Activated T-cell treated with anti-CD3 and anti-CD28 coated beads, Interleukin-2, amount 50 U/mL, for 4 hours (primary cell): ENCODE data around the gene TMEM59. TPM values are rescaled to one million over a fixed set of nuclear protein-coding genes. Genes with fewer than 3 reads are reported as not detected.
"Not testable (repeated sequence)": the region's sequence is repeated elsewhere in the genome, so short reads cannot be mapped to it uniquely, and the experiment has no call there.

Source experiments
- ATAC-seq, 2 donors: fragments of 200-7000 bp; cut with Tn5 transposase; one replicate each; pipeline ENCODE4 v1.10.0; 2021
- DNase-seq: peaks from one replicate; pipeline ENCODE4 v3.0.0-alpha.2; 2020
- H3K27me3 Mint-ChIP-seq: one replicate; pipeline ENCODE4 v1.8.0; 2021; ENCODE audit warnings: low read depth, mixed read lengths
- H3K36me3 Mint-ChIP-seq: one replicate; pipeline ENCODE4 v1.8.0; 2022; ENCODE audit warnings: mixed read lengths; ENCODE audit not compliant: insufficient read depth
- H3K4me1 Mint-ChIP-seq: one replicate; pipeline ENCODE4 v1.8.0; 2021; ENCODE audit warnings: low read depth, mixed read lengths
- H3K4me3 Mint-ChIP-seq: one replicate; pipeline ENCODE4 v1.8.0; 2021; ENCODE audit warnings: mild to moderate bottlenecking, moderate library complexity, mixed read lengths
- H3K9me3 Mint-ChIP-seq: one replicate; pipeline ENCODE4 v1.8.0; 2021; ENCODE audit warnings: mixed read lengths
- total RNA-seq, 3 donors: library from RNA; stranded (reverse); gene quantifications; one replicate each; pipeline ENCODE4 v1.2.1, GENCODE V29; 2021

TMEM59 gene
- total RNA-seq, 3 donors from 2014 or later, result 86.8 to 102 (median 89.9) TPM

DNA sequence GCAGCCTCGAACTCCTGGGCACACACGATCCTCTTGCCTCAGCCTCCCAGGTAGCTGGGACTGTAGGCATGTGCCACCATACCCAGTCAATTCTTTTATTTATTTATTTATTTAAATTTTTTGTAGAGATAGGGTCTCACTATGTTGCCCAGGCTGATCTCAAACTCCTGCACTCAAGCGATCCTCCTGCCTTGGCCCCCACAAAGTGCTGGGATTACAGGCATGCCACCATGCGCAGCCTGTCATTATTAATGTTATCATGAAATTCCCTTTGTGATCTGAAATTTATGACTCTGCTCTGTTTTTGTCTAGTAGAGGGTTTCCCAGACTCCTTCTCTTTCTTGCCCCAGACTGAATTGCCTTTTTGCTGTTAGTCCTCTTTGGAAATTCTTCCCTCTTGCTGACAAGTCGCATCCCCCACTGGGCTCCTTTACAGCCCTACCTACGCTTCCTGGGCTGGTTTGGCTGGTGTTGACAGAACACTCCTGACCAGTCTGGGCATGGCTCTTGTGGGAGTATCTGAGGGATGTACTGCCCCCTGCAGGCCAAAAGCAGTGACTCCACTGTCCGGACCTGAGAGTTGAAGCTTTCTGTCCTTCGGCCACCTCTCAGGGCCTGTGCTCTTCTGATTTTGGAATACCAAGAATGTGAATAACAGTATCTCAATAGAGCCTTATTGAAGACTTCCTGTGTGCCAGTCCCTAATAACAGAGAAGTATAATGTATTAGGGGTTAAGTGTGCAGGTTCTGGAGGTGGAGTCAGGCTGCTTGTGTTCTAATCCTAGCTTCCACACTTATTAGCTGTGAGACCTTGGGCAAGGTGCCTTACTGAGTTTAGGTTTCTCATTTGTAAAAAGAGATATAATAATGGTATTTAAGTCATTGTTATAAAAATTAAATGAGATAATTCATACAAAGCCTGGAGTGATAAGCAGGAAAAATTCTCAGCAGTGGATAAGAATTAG, 28.6 kb upstream of the TMEM59 start:
- H3K4me1 Mint-ChIP-seq, result peaks cover 3% of the 10 kb centered on the region
- peaks cover 6% of the 10 kb centered on the region for H3K36me3 Mint-ChIP-seq
- H3K4me3 Mint-ChIP-seq, result no peak overlapping the region
- ATAC-seq, result peak; percentile 61 to 83
- no peaks in the 10 kb centered on the region for H3K9me3 Mint-ChIP-seq
- no peaks in the 10 kb centered on the region for H3K27me3 Mint-ChIP-seq
- peak; percentile 43 for DNase-seq

DNA sequence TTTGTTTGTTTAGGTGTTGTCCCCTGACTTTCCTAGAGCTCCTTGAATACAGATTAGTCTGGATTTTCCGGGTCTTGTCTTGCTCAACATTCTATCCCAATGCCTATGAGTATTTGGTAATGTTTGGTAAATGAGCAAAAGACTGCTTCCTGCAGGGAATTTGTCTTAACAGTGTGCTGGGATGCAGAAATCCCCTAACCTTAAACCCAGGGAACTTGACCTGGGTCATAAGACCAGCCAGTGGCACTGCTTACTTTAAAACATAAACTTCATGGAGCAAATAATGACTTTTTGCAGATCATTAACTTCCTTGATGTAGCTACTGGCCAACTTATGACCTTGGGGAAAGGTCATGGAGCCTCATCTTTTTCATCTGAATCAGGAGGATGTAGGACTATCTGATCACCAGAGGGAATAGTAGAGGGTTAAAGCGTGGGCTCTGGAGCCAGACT, 27.6 kb upstream of the TMEM59 start:
- Mint-ChIP-seq H3K36me3 (peaks cover 2% of the 10 kb centered on the region), H3K9me3 (no peaks in the 10 kb centered on the region), H3K27me3 (no peaks in the 10 kb centered on the region), H3K4me3 (no peak overlapping the region), H3K4me1 (peaks cover 3% of the 10 kb centered on the region)
- ATAC-seq, result no peak
- DNase-seq, result no peak

DNA sequence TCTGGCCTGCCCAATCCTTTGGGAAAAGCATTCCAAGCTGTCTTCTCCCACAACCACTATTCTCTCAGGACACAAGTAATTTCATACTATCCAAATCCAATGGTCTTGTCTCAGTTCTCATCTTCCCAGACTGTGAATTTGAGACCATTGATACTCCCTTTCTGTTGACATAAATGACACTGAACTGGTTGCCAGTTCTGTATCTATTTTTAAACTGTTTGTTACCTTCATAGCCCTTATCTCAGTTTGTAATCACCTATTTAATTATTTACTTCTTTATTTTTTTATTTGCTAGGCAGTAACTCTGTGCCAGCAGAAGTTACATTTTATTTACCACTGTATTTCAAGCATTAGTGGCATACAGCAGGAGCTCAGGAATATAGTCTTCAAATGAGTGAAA, 24.4 kb upstream of the TMEM59 start:
- ATAC-seq, result no peak
- Mint-ChIP-seq H3K4me1 (peaks cover 3% of the 10 kb centered on the region), H3K9me3 (no peaks in the 10 kb centered on the region), H3K27me3 (no peaks in the 10 kb centered on the region), H3K36me3 (peaks cover 2% of the 10 kb centered on the region), H3K4me3 (no peak overlapping the region)
- no peak for DNase-seq

DNA sequence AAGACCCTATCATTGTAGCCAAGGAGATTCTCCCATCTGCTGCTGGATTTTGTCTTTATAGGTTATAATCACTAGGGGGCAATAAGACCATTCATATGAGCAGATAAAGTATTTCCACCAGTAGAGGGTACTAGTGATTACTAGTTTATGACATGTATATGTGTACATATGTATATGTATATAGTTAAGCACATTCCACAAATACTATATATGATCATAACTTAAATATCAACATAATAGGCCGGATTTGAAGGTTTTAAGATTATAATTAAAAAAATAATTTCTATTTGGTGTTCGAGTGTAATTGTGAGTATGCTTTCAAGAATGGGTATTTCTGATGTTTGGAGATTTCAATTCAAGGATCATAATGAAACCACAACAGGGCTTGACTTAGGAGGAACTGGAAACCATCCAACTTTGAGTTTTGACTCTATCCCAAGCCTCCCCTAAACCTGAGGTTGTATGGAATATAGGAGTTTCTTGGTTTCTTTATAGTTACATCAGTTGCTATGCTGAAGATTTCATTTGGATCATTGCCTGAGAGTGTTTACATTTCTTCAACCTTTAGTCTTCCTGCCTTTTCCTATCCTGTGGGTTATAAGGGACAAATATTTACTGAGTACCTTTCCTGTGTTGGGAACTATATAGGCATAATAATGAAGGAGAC, 17.3 kb upstream of the TMEM59 start:
- no peaks in the 10 kb centered on the region for H3K27me3 Mint-ChIP-seq
- DNase-seq (no peak), ATAC-seq (peak; percentile 77 to 87)
- H3K36me3 Mint-ChIP-seq, result peaks cover 9% of the 10 kb centered on the region
- no peaks in the 10 kb centered on the region for H3K9me3 Mint-ChIP-seq
- no peaks in the 10 kb centered on the region for H3K4me1 Mint-ChIP-seq
- no peak overlapping the region for H3K4me3 Mint-ChIP-seq

DNA sequence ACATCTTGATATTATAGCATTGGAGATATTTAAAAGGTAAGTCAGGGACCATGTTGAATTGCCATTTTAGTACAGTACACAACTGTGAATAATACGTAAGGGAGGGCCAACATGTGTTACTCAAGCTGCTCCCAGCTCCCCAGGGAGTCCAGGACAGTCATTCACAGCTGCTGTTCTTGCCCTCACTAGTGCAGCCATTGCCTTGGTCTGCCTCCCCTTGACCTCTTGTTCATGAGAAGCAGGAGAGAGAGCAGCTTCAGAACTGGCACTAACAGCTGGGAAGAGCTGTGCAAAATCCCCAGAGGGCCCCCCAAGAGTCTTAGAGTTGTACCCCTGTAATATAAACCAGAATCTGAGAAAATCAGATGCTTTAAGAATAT, 16.8 kb upstream of the TMEM59 start:
- no peak for DNase-seq
- H3K4me1 Mint-ChIP-seq, result no peaks in the 10 kb centered on the region
- H3K4me3 Mint-ChIP-seq, result no peak overlapping the region
- H3K36me3 Mint-ChIP-seq, result peaks cover 12% of the 10 kb centered on the region
- no peaks in the 10 kb centered on the region for H3K27me3 Mint-ChIP-seq
- no peak for ATAC-seq
- H3K9me3 Mint-ChIP-seq, result no peaks in the 10 kb centered on the region

DNA sequence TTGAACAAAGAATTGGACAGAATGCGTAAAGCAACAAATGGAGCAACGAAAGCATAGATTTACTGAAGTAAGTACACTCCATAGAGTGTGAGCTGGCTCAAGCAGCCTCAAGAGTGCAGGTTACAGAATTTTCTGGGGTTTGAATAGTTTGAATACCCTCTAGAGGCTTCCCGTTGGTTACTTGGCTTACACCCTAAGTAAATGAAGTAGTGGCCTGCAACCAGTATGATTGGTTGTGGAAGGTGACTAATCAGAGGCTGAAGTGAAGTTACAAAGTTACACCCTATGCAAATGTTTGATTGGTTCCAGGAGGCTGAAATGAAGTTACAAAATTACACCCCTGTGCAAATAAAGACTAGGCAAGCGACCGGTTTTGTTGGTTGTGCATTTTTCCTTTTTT, 11.3 kb upstream of the TMEM59 start:
- Mint-ChIP-seq H3K4me1 (no peaks in the 10 kb centered on the region), H3K9me3 (no peaks in the 10 kb centered on the region), H3K36me3 (peaks cover 11% of the 10 kb centered on the region), H3K4me3 (no peak overlapping the region), H3K27me3 (no peaks in the 10 kb centered on the region)
- ATAC-seq, result no peak
- no peak for DNase-seq

DNA sequence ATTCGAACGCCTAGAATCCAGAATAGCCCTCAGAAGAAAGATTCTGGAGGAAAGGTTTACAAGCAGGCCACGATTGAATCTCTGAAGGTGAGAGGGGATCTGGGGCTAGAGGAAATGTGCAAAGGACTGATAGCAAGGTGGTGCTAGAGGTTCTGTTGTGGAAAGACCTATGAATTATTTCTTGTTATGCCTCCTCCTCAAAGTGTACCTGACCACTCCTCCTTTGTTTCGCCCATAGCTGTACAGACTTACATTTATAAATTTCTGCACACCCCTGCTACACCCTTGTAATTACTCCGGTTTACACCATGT, 1.4 kb upstream of the TMEM59 start:
- Mint-ChIP-seq H3K36me3 (peaks cover 9% of the 10 kb centered on the region), H3K9me3 (no peaks in the 10 kb centered on the region), H3K4me3 (no peak overlapping the region), H3K27me3 (no peaks in the 10 kb centered on the region), H3K4me1 (peaks cover 35% of the 10 kb centered on the region)
- no peak for DNase-seq
- ATAC-seq, result no peak

DNA sequence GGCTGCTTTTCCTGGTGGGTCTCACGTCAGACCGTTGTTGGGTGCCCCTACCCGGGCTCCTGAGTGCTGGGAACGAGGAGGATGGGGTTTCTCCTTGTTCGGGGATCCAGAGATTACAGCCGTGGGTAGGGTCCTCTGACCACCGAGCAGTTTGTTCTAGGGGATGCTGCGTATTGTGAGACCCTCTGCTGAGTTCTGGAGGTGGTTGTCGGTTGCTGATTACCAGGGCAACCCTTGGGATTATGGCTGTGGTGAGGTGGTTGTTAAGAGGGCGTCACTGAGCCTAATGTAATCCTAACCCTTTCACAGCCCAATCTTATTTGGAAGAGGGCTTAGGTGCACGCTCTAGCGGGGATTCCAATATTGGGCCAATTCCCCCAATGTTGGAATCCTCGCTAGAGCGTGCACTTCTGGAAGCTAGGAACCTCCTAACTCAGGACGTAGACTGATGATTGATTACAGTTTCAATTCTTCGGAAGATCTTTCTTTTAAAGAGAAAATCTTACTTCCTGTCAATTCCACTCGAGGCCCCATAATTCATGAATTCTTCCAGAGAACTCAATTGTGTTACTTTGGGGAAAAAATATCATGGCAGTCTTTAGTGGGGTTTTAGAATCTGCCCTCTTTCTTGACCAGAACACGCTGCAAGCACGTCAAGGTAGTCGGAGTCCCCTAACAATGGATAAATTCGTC, 887 bp upstream of the TMEM59 start:
- Mint-ChIP-seq H3K9me3 (no peaks in the 10 kb centered on the region), H3K27me3 (no peaks in the 10 kb centered on the region), H3K4me1 (peaks cover 38% of the 10 kb centered on the region), H3K36me3 (peaks cover 9% of the 10 kb centered on the region), H3K4me3 (no peak overlapping the region)
- DNase-seq (no peak), ATAC-seq (no peak)

DNA sequence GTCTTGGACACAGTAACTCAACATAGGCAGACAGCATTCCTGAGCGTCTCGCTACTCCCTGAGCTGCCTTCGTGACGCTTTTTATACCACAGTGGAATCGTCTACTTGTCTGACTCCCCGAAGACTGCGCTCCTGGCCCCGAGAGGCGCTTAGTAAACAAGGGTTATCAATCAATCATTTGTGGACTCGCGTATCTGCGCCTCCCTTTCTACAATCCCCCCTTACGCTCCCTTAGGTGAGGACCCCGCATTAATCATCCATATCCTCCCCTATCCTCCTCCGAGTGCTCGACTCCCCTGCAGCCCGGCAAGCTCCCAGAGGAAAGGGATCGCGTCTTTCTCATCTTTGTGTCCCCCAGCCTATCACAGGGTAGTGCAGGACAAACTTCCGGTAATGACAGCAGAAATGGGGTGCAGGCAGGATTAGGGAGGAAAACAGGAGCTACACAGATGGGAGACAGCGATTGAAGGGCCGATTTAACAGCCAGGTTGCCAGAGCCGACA, 522 bp downstream of the TMEM59 start:
- Mint-ChIP-seq H3K4me1 (peaks cover 44% of the 10 kb centered on the region), H3K9me3 (no peaks in the 10 kb centered on the region), H3K4me3 (no peak overlapping the region), H3K36me3 (peaks cover 2% of the 10 kb centered on the region), H3K27me3 (no peaks in the 10 kb centered on the region)
- peak; percentile 7 for DNase-seq
- peak; percentile 34 to 47 for ATAC-seq

DNA sequence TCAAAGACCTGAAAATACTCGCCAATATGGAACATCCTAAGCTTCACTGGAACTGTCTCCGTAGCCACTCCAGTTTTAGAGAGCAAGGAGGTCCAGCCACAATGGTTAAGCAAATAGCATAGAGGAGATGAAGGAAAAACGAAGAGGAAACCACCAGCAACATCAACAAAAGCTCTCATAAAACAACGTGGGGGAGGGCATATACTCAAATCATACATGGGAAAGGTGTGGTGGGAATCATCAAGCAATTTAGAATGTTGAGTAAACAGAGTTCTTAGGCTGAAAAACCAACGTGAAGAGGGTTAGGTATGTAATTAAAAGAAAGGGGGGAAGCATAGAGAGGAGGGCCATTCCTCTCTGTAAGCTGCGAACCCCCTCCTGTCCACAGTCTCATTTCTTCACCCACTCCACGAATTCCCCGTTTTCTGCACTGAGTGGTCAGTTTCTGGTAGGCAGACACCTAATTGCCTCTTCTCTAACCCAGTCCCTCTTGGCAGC, 1.0 kb downstream of the TMEM59 start:
- Mint-ChIP-seq H3K27me3 (no peaks in the 10 kb centered on the region), H3K9me3 (no peaks in the 10 kb centered on the region), H3K36me3 (no peaks in the 10 kb centered on the region), H3K4me1 (peaks cover 47% of the 10 kb centered on the region), H3K4me3 (no peak overlapping the region)
- ATAC-seq (no peak), DNase-seq (no peak)

DNA sequence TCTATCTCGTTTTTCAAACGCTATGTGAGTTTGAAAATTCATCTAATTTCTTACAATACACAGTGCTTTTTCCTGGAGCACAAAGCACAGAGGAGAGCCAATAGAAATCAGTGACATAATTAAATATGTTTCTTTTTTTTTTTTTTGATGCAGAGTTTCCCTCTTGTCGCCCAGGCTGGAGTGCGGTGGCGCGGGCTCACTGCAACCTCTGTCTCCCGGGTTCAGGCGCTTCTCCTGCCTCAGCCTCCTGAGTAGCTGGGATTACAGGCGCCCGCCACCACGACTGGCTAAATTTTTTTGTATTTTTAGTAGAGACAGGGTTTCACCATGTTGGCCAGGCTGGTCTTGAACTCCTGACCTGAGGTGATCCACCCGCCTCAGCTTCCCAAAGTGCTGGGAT, 2.6 kb downstream of the TMEM59 start:
- peaks cover 46% of the 10 kb centered on the region for H3K4me1 Mint-ChIP-seq
- not testable (repeated sequence) for ATAC-seq, DNase-seq, H3K27me3 Mint-ChIP-seq, H3K4me3 Mint-ChIP-seq, H3K9me3 Mint-ChIP-seq, H3K36me3 Mint-ChIP-seq

DNA sequence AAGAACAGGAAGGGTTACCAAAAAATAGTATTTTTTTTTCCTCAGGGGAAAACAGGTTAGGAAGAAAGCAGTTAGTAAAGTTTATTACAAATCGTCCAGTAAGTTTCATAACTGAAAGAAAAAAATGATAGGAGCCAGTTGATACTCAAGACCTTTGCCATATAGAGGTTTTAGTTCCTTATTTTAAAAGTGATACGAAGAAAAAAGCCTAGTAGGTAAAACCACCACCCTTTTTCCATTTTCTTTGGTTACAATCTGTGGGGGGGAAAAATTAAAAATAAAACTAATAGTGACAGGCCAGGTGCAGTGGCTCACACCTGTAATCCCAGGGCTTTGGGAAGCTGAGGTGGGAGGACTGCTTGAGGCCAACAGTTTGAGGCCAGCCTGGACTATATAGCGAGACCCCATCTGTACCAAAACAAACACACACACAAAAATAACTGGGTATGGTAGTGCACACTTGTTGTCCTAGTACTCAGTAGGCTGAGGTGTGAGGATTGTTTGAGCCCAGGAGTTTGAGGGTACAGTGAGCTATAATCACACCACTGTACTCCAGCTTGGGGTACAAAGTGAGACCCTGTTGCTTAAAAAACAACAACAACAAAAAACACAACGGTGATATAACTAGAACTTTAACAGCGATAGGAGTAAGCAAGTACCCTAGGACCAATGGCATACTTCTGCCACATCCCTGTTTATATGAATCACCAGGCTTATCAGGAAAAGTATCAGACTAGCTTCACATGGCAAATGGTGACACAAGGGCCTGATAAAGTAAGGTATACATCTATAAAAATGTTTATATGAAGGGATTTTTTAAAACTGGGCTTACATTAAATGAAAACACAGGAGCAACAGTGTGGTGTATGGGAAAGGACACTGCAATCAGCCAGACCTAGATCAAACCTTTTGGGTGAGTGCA, 5.4 kb downstream of the TMEM59 start:
- H3K36me3 Mint-ChIP-seq, result peaks cover 16% of the 10 kb centered on the region
- ATAC-seq (no peak), DNase-seq (no peak)
- H3K4me1 Mint-ChIP-seq, result peaks cover 40% of the 10 kb centered on the region
- H3K9me3 Mint-ChIP-seq, result no peaks in the 10 kb centered on the region
- no peaks in the 10 kb centered on the region for H3K27me3 Mint-ChIP-seq
- no peak overlapping the region for H3K4me3 Mint-ChIP-seq

DNA sequence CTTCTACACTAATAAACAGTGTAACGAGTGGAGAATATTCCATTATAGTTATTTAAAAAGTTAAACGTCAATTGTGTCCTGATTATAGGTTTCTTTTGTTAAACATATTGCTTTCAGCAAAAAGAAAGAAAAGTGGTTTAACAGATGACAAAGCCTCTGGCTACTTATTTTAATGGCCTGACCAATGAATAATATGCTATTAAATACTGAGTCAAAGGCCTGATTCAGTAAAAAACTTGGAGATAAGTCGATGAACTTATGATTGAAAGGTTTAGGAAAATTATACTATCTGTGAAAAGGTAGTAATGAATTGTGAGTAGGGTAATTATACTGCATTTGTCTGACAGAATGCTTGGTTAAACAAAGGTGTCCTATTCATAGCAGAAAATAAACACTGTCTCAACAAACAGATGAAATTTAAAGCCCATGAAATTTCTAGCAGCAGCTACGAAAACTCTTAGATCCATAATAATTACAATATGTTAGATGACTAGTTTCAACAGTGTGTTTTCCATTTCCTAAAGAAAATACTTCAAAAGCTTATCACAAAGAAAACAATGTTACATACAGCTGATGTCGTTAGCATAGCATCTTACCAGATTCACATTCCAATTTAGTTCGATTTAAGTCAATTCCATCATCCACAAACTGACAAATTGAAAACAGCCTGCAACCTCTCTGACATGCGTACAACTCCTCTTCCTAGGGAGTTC, 6.2 kb downstream of the TMEM59 start:
- no peaks in the 10 kb centered on the region for H3K27me3 Mint-ChIP-seq
- peaks cover 40% of the 10 kb centered on the region for H3K4me1 Mint-ChIP-seq
- H3K9me3 Mint-ChIP-seq, result no peaks in the 10 kb centered on the region
- DNase-seq, result no peak
- no peak for ATAC-seq
- no peak overlapping the region for H3K4me3 Mint-ChIP-seq
- H3K36me3 Mint-ChIP-seq, result peaks cover 21% of the 10 kb centered on the region
